ENCODE data around the gene GH2. TPM values are rescaled to one million over a fixed set of nuclear protein-coding genes. Genes with fewer than 3 reads are reported as not detected.

Gene GH2
- total RNA-seq, 8 experiments from 2014 or later: not detected

GRCh38 chr17:63841350-63842172 lies 40.2 kb downstream of the GH2 start:
- ATAC-seq (replicated peaks in 6 of 8): peak; percentile 0 to 12 (median 2)
- H3K27ac ChIP-seq: peak overlapping the region in 1 of 2 donors; percentile 68
- H3K4me1 ChIP-seq (replicated peaks in 1 of 2): peaks cover 22 to 36% of the 10 kb centered on the region in 2 donors

GRCh38 chr17:63840591-63841349 lies 41.0 kb downstream of the GH2 start:
- Histone ChIP-seq H3K4me1 (replicated peaks in 1 of 2) (peaks cover 22 to 36% of the 10 kb centered on the region in 2 donors), H3K27ac (no peak overlapping the region), H3K4me3 (peak overlapping the region; percentile 54 to 71 (median 62))
- 50 to 83% (median 63%) methylated on average over 2 to 4 of the region's 4 CpGs; no CpG with 5 or more reads in 7 of the 10 experiments for WGBS, 10 experiments
- in situ Hi-C loops (cut with MboI; ENCODE audit: low pct_unique_long_range_greater_than_20kb in 2 of 9, low sequenced_read_pairs in 9 of 9, unreplicated experiment in 9 of 9): no loop called here
- ATAC-seq (replicated peaks in 6 of 8): no peak

More at GRCh38 chr17:63841350-63842172, 40.2 kb downstream of the GH2 start:
- H3K4me3 ChIP-seq: peak overlapping the region; percentile 54 to 71 (median 62)
- 0 to 40% (median 1%) methylated on average over 2 to 11 of the region's 26 CpGs; no CpG with 5 or more reads in 3 of the 10 experiments for WGBS, 10 experiments
- in situ Hi-C loops (cut with MboI; ENCODE audit: low pct_unique_long_range_greater_than_20kb in 2 of 9, low sequenced_read_pairs in 9 of 9, unreplicated experiment in 9 of 9): no loop called here

- in situ Hi-C loops (cut with MboI; ENCODE audit: low pct_unique_long_range_greater_than_20kb in 2 of 9, low sequenced_read_pairs in 9 of 9, unreplicated experiment in 9 of 9): no loop called here
- Histone ChIP-seq H3K27ac (peak overlapping the region in 1 of 2 donors; percentile 77), H3K4me1 (replicated peaks in 1 of 2) (peaks cover 22 to 38% of the 10 kb centered on the region in 2 donors), H3K4me3 (no peak overlapping the region)
- 0 to 34% (median 33%) methylated on average over 1 to 2 of the region's 7 CpGs; no CpG with 5 or more reads in 7 of the 10 experiments for WGBS, 10 experiments
- ATAC-seq (replicated peaks in 6 of 8): peak in 4 of 8 experiments; percentile 2 to 12 (median 4)
These were observed 43.0 kb downstream of the GH2 start for GRCh38 chr17:63838631-63839171.

- in situ Hi-C loops (cut with MboI; ENCODE audit: low pct_unique_long_range_greater_than_20kb in 2 of 9, low sequenced_read_pairs in 9 of 9, unreplicated experiment in 9 of 9): no loop called here
- 0 to 100% (median 83%) methylated on average over 1 to 3 of the region's 5 CpGs; no CpG with 5 or more reads in 6 of the 10 experiments for WGBS, 10 experiments
- ATAC-seq (replicated peaks in 6 of 8): no peak
- H3K4me1 ChIP-seq (replicated peaks in 1 of 2): peaks cover 22 to 38% of the 10 kb centered on the region in 2 donors
- peak overlapping the region in 1 of 2 donors; percentile 13 for H3K27ac ChIP-seq
- no peak overlapping the region for H3K4me3 ChIP-seq
These were observed 43.7 kb downstream of the GH2 start for GRCh38 chr17:63837962-63838600.

- in situ Hi-C loops (cut with MboI; ENCODE audit: low pct_unique_long_range_greater_than_20kb in 2 of 9, low sequenced_read_pairs in 9 of 9, unreplicated experiment in 9 of 9): no loop called here
- H3K27ac ChIP-seq: no peak overlapping the region
- WGBS, 10 experiments: 68 to 100% (median 81%) methylated on average over 2 of the region's 12 CpGs; no CpG with 5 or more reads in 6 of the 10 experiments
- ATAC-seq (replicated peaks in 6 of 8): no peak
- no peak overlapping the region for H3K4me3 ChIP-seq
- H3K4me1 ChIP-seq (replicated peaks in 1 of 2): peaks cover 22 to 38% of the 10 kb centered on the region in 2 donors
These were observed 44.3 kb downstream of the GH2 start for GRCh38 chr17:63837480-63837879.

- Histone ChIP-seq H3K27ac (no peak overlapping the region), H3K4me3 (no peak overlapping the region), H3K4me1 (replicated peaks in 1 of 2) (peaks cover 22 to 38% of the 10 kb centered on the region in 2 donors)
- ATAC-seq (replicated peaks in 6 of 8): no peak
- 100% methylated on average over 1 to 5 of the region's 7 CpGs; no CpG with 5 or more reads in 3 of the 10 experiments for WGBS, 10 experiments
- in situ Hi-C loops (cut with MboI; ENCODE audit: low pct_unique_long_range_greater_than_20kb in 2 of 9, low sequenced_read_pairs in 9 of 9, unreplicated experiment in 9 of 9): no loop called here
These were observed 44.9 kb downstream of the GH2 start for GRCh38 chr17:63836811-63837210.

GRCh38 chr17:63835167-63835720 lies 46.5 kb downstream of the GH2 start:
- Histone ChIP-seq H3K4me1 (replicated peaks in 1 of 2) (peaks cover 14 to 27% of the 10 kb centered on the region in 2 donors), H3K27ac (no peak overlapping the region), H3K4me3 (no peak overlapping the region)
- 71 to 100% (median 100%) methylated on average over 1 to 6 of the region's 9 CpGs; no CpG with 5 or more reads in 4 of the 10 experiments for WGBS, 10 experiments
- in situ Hi-C loops (cut with MboI; ENCODE audit: low pct_unique_long_range_greater_than_20kb in 2 of 9, low sequenced_read_pairs in 9 of 9, unreplicated experiment in 9 of 9): no loop called here
- ATAC-seq (replicated peaks in 6 of 8): no peak

- ATAC-seq (replicated peaks in 6 of 8): peak; percentile 25 to 83 (median 52)
- in situ Hi-C loops (cut with MboI; ENCODE audit: low pct_unique_long_range_greater_than_20kb in 2 of 9, low sequenced_read_pairs in 9 of 9, unreplicated experiment in 9 of 9): no loop called here
- Histone ChIP-seq H3K4me1 (replicated peaks in 1 of 2) (peaks cover 13 to 20% of the 10 kb centered on the region in 2 donors), H3K27ac (no peak overlapping the region), H3K4me3 (no peak overlapping the region)
- 0 to 69% (median 31%) methylated on average over 1 to 4 of the region's 13 CpGs; no CpG with 5 or more reads in 4 of the 10 experiments for WGBS, 10 experiments
These were observed 47.1 kb downstream of the GH2 start for GRCh38 chr17:63834431-63835166.

GRCh38 chr17:63833741-63834373 lies 47.9 kb downstream of the GH2 start:
- 91 to 100% (median 100%) methylated on average over 1 to 8 of the region's 15 CpGs; no CpG with 5 or more reads in 5 of the 10 experiments for WGBS, 10 experiments
- in situ Hi-C loops (cut with MboI; ENCODE audit: low pct_unique_long_range_greater_than_20kb in 2 of 9, low sequenced_read_pairs in 9 of 9, unreplicated experiment in 9 of 9): no loop called here
- ATAC-seq (replicated peaks in 6 of 8): no peak

GRCh38 chr17:63833026-63833740 lies 48.6 kb downstream of the GH2 start:
- Histone ChIP-seq H3K27ac (no peak overlapping the region), H3K4me3 (no peak overlapping the region), H3K4me1 (replicated peaks in 1 of 2) (peaks cover 9 to 10% of the 10 kb centered on the region in 2 donors)
- in situ Hi-C loops (cut with MboI; ENCODE audit: low pct_unique_long_range_greater_than_20kb in 2 of 9, low sequenced_read_pairs in 9 of 9, unreplicated experiment in 9 of 9): no loop called here
- 55 to 93% (median 80%) methylated on average over 1 to 12 of the region's 14 CpGs; no CpG with 5 or more reads in 3 of the 10 experiments for WGBS, 10 experiments
- ATAC-seq (replicated peaks in 6 of 8): no peak

More at GRCh38 chr17:63833741-63834373, 47.9 kb downstream of the GH2 start:
- Histone ChIP-seq H3K4me1 (replicated peaks in 1 of 2) (peaks cover 9 to 13% of the 10 kb centered on the region in 2 donors), H3K4me3 (no peak overlapping the region), H3K27ac (no peak overlapping the region)

- Histone ChIP-seq H3K4me3 (no peak overlapping the region), H3K27ac (no peak overlapping the region), H3K4me1 (replicated peaks in 1 of 2) (peaks cover 8 to 10% of the 10 kb centered on the region in 2 donors)
- no peak for ATAC-seq (replicated peaks in 6 of 8)
- WGBS, 10 experiments: 60 to 100% (median 86%) methylated on average over 1 to 2 of the region's 2 CpGs; no CpG with 5 or more reads in 6 of the 10 experiments
- in situ Hi-C loops (cut with MboI; ENCODE audit: low pct_unique_long_range_greater_than_20kb in 2 of 9, low sequenced_read_pairs in 9 of 9, unreplicated experiment in 9 of 9): no loop called here
These were observed 49.3 kb downstream of the GH2 start for GRCh38 chr17:63832455-63832854.

Data from motor neuron (in vitro differentiated cells).